Ovary (tissue), 9 donors: Measurements from ENCODE around the gene STPG1. TPM values are rescaled to one million over a fixed set of nuclear protein-coding genes. Genes with fewer than 3 reads are reported as not detected.

Experiments used
- DNase-seq, 5 donors: peaks; one replicate each; pipeline ENCODE4 v3.0.0-alpha.2; 2019 to 2020
- H3K27ac ChIP-seq, 2 donors: fragments of 200-600 bp; one replicate each; pipeline versions ENCODE4 v1.5.1 to v1.8.0; 2019 to 2022
- H3K27me3 ChIP-seq: fragments of 200-600 bp; one replicate; pipeline ENCODE4 v1.8.0; 2022
- H3K36me3 ChIP-seq: fragments of 200-600 bp; sonication (generic); one replicate; pipeline ENCODE4 v1.5.1; 2019
- H3K4me1 ChIP-seq: one replicate; pipeline ENCODE4 v1.8.1; 2013; ENCODE audit warnings: mild to moderate bottlenecking, moderate library complexity; ENCODE audit not compliant: insufficient read depth
- H3K4me3 ChIP-seq: fragments of 200-600 bp; sonication (generic); one replicate; pipeline ENCODE4 v1.5.1; 2017
- H3K9me3 ChIP-seq, 2 donors: fragments of 200-600 bp in 1 of 2; sonication (generic) in 1 of 2; one replicate each; pipeline versions ENCODE4 v1.5.1 to v1.8.1; 2013 to 2019; ENCODE audit warnings: mild to moderate bottlenecking in 1 of 2, moderate library complexity in 1 of 2
- CTCF ChIP-seq, 3 donors: fragments of 450-650 bp in 2 of 3; fragments of 200-600 bp in 1 of 3; IDR thresholded peaks; one replicate each; pipeline versions ENCODE4 v1.5.1 to v1.8.0; 2016 to 2022; ENCODE audit warnings: antibody characterized with exemption in 3 of 3, mild to moderate bottlenecking in 1 of 3
- EP300 ChIP-seq: sonication (generic); formaldehyde crosslinking; IDR thresholded peaks from one replicate; pipeline ENCODE4 v1.6.1; 2017; ENCODE audit warnings: antibody characterized with exemption
- POLR2A ChIP-seq: fragments of 450-650 bp; IDR thresholded peaks from one replicate; pipeline ENCODE4 v1.6.1; 2017; ENCODE audit warnings: antibody characterized with exemption, mild to moderate bottlenecking, moderate library complexity
- WGBS, 3 donors: extraction: QIAGEN DNeasy Blood & Tissue Kit in 1 of 3; methylation state at CpG; one replicate each; pipeline versions ENCODE4 v1.1.5 to v1.1.7; 2013 to 2017; 5-methylcytosine and 5-hydroxymethylcytosine counted together
- intact Hi-C, 4 donors: fragments of 100-400 bp; cut with DNase I; formaldehyde crosslinking; loops; one replicate each; pipeline versions ENCODE4 v1.11.0 to v1.15.1; 2022 to 2023
- polyA plus RNA-seq, 2 donors: library from polyadenylated mRNA; stranded (reverse); fragments of 200-250 nt in 1 of 2; fragments of 350-450 nt in 1 of 2; fragmentation: Illumina TruSeq in 1 of 2; extraction: RNeasy Lipid Tissue Mini Kit (QIAGEN cat#74804) in 1 of 2; gene quantifications; one replicate each; pipeline ENCODE4 v1.2.3, GENCODE V29; 2013 to 2014
- total RNA-seq, 7 donors: library from RNA; depleted of rRNA in 2 of 7; stranded (reverse); fragments of >200 nt in 2 of 7; fragmentation: NEBNext Ultra II Directional in 3 of 7; extraction: Animal tissue kit (Norgen Biotek cat#: 25700) in 3 of 7; gene quantifications; one replicate each; pipeline versions ENCODE4 v1.1.0 to v1.2.4, GENCODE V29; 2016 to 2023
- donor health status: DM: no; HTN: no; CAD: no; lungs with moderate emphysema.
- donor health status: DM: no; HTN: no; CAD: no.
- donor health status: Bipolar disorder and iron deficiency.
- donor health status: DM: yes; HTN: yes; CAD: no.
- donor health status: DM: no; HTN: no; CAD: no.
- donor health status: DM: yes; HTN: yes; CAD: no.

STPG1 gene
- total and polyA plus RNA-seq, 9 donors = 4.5 to 12.6 (median 7.3) TPM

- peaks cover 2% of the 10 kb centered on the region for H3K4me1 ChIP-seq
- H3K9me3 ChIP-seq = no peaks in the 10 kb centered on the region
- no peaks in the 10 kb centered on the region for H3K27me3 ChIP-seq
- DNase-seq = peak in 2 of 5 donors; percentile 24 to 41
- TF ChIP-seq POLR2A (peak; percentile 11), EP300 (no peak)
- WGBS, 3 donors = 2 to 3% (median 2%) methylated on average over 35 of the region's 35 CpGs
- H3K27ac ChIP-seq = no peak overlapping the region
- intact Hi-C loops = no loop called here
- H3K36me3 ChIP-seq = no peaks in the 10 kb centered on the region
- peak overlapping the region; percentile 48 for H3K4me3 ChIP-seq
Observed at GRCh38 chr1:24415910-24416665, 2.5 kb upstream of the STPG1 start.

GRCh38 chr1:24415334-24415909, 1.8 kb upstream of the STPG1 start, which contains the start of gene NIPAL3:
Gene NIPAL3 (plus strand): TSS chr1:24415802. CDS start chr1:24419548, 3,746 bp downstream.
- intact Hi-C loops = no loop called here
- H3K27ac ChIP-seq = peak within 1 kb of the TSS in 1 of 2 donors; percentile 8
- no peaks in the 10 kb centered on the region for H3K36me3 ChIP-seq
- no peaks in the 10 kb centered on the region for H3K27me3 ChIP-seq
- no peak for TF ChIP-seq EP300
- TF ChIP-seq CTCF (IDR thresholded peaks at IDR 0.05) = peak; percentile 68 to 77 (median 73)
- no peak for TF ChIP-seq POLR2A
- peak; percentile 97 to 98 (median 98) for DNase-seq
- no peaks in the 10 kb centered on the region for H3K9me3 ChIP-seq
- peak within 1 kb of the TSS; percentile 48 for H3K4me3 ChIP-seq
- peaks cover 2% of the 10 kb centered on the region for H3K4me1 ChIP-seq
- 1 to 4% (median 3%) methylated on average over 26 to 28 of the region's 28 CpGs for WGBS, 3 donors

GRCh38 chr1:24414775-24415333, 1.3 kb upstream of the STPG1 start:
- TF ChIP-seq EP300 (no peak), CTCF (IDR thresholded peaks at IDR 0.05) (no peak), POLR2A (no peak)
- Histone ChIP-seq H3K27ac (peak overlapping the region in 1 of 2 donors; percentile 8), H3K9me3 (no peaks in the 10 kb centered on the region), H3K36me3 (no peaks in the 10 kb centered on the region), H3K4me1 (peaks cover 2% of the 10 kb centered on the region), H3K4me3 (peak overlapping the region; percentile 48), H3K27me3 (no peaks in the 10 kb centered on the region)
- no peak for DNase-seq
- WGBS, 3 donors = 65 to 73% (median 67%) methylated on average over 22 of the region's 22 CpGs
- intact Hi-C loops = loop anchor here in 1 of 4 donors (5.0 kb wide), 1 partner anchor 1382 kb away; no protein-coding TSS in a partner anchor

GRCh38 chr1:24412408-24412807, 1.2 kb downstream of the STPG1 start:
- H3K27me3 ChIP-seq = no peaks in the 10 kb centered on the region
- WGBS, 3 donors = 85 to 95% (median 94%) methylated on average over 1 of the region's 1 CpG
- intact Hi-C loops = loop anchor here in 1 of 4 donors (5.0 kb wide), 1 partner anchor 1385 kb away; no protein-coding TSS in a partner anchor
- H3K27ac ChIP-seq = no peak overlapping the region
- no peaks in the 10 kb centered on the region for H3K9me3 ChIP-seq
- no peak for DNase-seq
- H3K4me1 ChIP-seq = peaks cover 2% of the 10 kb centered on the region
- no peak for TF ChIP-seq EP300
- no peak for TF ChIP-seq CTCF (IDR thresholded peaks at IDR 0.05)
- no peak for TF ChIP-seq POLR2A
- H3K4me3 ChIP-seq = no peak overlapping the region
- H3K36me3 ChIP-seq = no peaks in the 10 kb centered on the region
